ENCODE measurements around the gene FHAD1.

FHAD1 gene

DNA sequence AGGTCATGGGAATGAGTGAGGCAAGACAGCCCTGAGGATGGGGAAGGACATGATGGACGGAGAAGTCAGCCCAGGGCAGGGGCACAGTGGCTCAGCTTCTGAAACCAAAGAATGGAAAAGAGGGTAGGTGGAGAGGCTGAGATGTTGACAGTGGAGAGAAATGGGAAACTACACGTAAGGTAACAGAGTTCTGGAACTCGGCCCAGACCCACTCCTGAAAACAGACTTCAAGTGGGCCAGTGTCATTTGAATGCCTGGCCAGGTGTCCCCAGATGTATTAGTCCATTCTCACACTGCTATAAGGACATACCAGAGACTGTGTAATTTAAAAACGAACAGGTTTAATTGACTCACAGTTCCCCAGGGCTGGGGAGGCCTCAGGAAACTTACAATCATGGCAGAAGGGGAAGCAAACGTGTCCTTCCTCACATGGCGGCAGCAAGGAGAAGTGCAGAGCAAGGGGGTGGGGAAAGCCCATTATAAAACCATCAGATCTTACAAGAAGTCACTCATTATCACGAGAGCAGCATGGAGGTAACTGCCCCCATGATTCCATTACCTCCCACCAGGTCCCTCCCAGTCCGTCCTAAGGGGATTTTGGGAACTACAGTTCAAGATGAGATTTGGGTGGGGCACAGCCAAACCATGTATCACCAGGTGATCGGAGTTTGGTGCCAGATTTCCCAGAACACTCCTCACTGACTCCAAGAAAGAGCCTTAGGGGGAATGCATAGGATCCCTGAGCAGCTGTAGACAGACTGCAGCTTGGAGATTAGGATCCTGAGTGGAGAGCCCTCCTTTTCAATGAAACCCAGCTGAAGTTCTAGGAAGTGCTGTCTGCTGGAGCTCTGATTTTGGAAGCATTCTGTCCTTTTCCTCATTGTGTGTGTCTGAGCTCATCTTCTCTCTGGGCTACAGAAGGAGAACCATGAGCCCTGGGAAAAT, 40.3 kb downstream of the FHAD1 start:
- TF ChIP-seq, protein P1, sequence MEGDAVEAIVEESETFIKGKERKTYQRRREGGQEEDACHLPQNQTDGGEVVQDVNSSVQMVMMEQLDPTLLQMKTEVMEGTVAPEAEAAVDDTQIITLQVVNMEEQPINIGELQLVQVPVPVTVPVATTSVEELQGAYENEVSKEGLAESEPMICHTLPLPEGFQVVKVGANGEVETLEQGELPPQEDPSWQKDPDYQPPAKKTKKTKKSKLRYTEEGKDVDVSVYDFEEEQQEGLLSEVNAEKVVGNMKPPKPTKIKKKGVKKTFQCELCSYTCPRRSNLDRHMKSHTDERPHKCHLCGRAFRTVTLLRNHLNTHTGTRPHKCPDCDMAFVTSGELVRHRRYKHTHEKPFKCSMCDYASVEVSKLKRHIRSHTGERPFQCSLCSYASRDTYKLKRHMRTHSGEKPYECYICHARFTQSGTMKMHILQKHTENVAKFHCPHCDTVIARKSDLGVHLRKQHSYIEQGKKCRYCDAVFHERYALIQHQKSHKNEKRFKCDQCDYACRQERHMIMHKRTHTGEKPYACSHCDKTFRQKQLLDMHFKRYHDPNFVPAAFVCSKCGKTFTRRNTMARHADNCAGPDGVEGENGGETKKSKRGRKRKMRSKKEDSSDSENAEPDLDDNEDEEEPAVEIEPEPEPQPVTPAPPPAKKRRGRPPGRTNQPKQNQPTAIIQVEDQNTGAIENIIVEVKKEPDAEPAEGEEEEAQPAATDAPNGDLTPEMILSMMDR (IDR thresholded peaks at IDR 0.05; ENCODE audit: poor library complexity, severe bottlenecking) = no peak
- Histone ChIP-seq H3K27ac (ENCODE audit: poor library complexity, severe bottlenecking) (no peak overlapping the region), H3K4me3 (ENCODE audit: severe bottlenecking) (no peak overlapping the region), H3K9me3 (ENCODE audit: severe bottlenecking) (no peaks in the 10 kb centered on the region), H3K27me3 (ENCODE audit: insufficient read depth, poor library complexity, severe bottlenecking) (no peaks in the 10 kb centered on the region), H3K36me3 (ENCODE audit: low read depth) (no peaks in the 10 kb centered on the region), H3K4me1 (ENCODE audit: insufficient read depth, poor library complexity, severe bottlenecking) (peaks cover 17% of the 10 kb centered on the region)
- DNase-seq (ENCODE audit: low spot score) (no peak), ATAC-seq (ENCODE audit: low read depth) (no peak)

- Histone ChIP-seq H3K27ac (ENCODE audit: poor library complexity, severe bottlenecking) (no peak overlapping the region), H3K4me1 (ENCODE audit: insufficient read depth, poor library complexity, severe bottlenecking) (peaks cover 10% of the 10 kb centered on the region), H3K27me3 (ENCODE audit: insufficient read depth, poor library complexity, severe bottlenecking) (no peaks in the 10 kb centered on the region), H3K4me3 (ENCODE audit: severe bottlenecking) (no peak overlapping the region), H3K36me3 (ENCODE audit: low read depth) (no peaks in the 10 kb centered on the region), H3K9me3 (ENCODE audit: severe bottlenecking) (no peaks in the 10 kb centered on the region)
- ATAC-seq (ENCODE audit: low read depth) (no peak), DNase-seq (ENCODE audit: low spot score) (no peak)
- TF ChIP-seq, protein P1 (IDR thresholded peaks at IDR 0.05; ENCODE audit: poor library complexity, severe bottlenecking) = peak; percentile 8
These were observed 41.3 kb downstream of the FHAD1 start for GRCh38 chr1:15288173-15288926.

DNA sequence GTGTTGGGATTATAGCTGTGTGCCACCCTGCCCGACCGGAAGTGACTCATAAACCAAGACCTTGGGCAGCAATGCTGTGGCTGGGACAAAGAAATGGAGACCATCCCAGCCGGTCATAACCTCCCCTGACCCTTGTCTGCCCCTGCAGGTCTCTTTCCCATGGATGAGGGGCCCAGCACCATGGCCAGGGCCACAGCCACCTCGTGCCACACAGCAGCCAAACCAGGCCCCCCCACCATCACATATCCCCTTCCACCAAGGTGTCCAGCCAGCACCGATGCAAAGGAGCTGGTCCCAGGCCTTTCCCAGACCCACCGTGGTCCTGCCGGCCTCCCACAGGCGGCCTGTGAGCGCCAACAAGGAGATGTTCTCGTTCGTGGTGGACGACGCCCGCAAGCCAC, 42.2 kb downstream of the FHAD1 start:
- no peak for ATAC-seq (ENCODE audit: low read depth)
- no peak overlapping the region for H3K4me3 ChIP-seq (ENCODE audit: severe bottlenecking)
- no peaks in the 10 kb centered on the region for H3K9me3 ChIP-seq (ENCODE audit: severe bottlenecking)
- DNase-seq (ENCODE audit: low spot score) = no peak
- peaks cover 10% of the 10 kb centered on the region for H3K4me1 ChIP-seq (ENCODE audit: insufficient read depth, poor library complexity, severe bottlenecking)
- TF ChIP-seq, protein P1 (IDR thresholded peaks at IDR 0.05; ENCODE audit: poor library complexity, severe bottlenecking) = no peak
- H3K36me3 ChIP-seq (ENCODE audit: low read depth) = no peaks in the 10 kb centered on the region
- no peak overlapping the region for H3K27ac ChIP-seq (ENCODE audit: poor library complexity, severe bottlenecking)
- no peaks in the 10 kb centered on the region for H3K27me3 ChIP-seq (ENCODE audit: insufficient read depth, poor library complexity, severe bottlenecking)

DNA sequence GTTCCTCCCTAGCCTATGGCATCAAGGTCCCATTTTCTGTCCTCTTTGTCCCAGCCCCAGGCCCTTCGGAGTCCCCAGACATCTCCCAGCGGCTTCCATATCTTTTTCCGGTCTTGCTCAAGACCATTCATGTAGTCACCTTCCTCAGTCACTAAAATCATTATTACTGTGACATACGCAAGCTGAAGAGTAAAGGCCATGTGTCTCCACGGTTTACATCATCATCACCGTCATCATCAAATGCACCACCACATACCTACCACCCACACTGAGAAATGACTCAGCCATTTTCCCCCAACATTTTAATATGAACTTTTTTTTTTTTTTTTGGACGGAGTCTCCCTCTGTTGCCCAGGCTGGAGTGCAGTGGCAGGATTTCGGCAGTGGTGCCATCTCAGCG, 43.4 kb downstream of the FHAD1 start:
- DNase-seq (ENCODE audit: low spot score) (no peak), ATAC-seq (ENCODE audit: low read depth) (no peak)
- no peaks in the 10 kb centered on the region for H3K9me3 ChIP-seq (ENCODE audit: severe bottlenecking)
- no peaks in the 10 kb centered on the region for H3K36me3 ChIP-seq (ENCODE audit: low read depth)
- no peaks in the 10 kb centered on the region for H3K27me3 ChIP-seq (ENCODE audit: insufficient read depth, poor library complexity, severe bottlenecking)
- TF ChIP-seq, protein P1 (IDR thresholded peaks at IDR 0.05; ENCODE audit: poor library complexity, severe bottlenecking) = no peak
- H3K27ac ChIP-seq (ENCODE audit: poor library complexity, severe bottlenecking) = no peak overlapping the region
- H3K4me3 ChIP-seq (ENCODE audit: severe bottlenecking) = no peak overlapping the region
- H3K4me1 ChIP-seq (ENCODE audit: insufficient read depth, poor library complexity, severe bottlenecking) = no peaks in the 10 kb centered on the region
